Measurements from ENCODE around the gene ADAM10. TPM values are rescaled to one million over a fixed set of nuclear protein-coding genes. Genes with fewer than 3 reads are reported as not detected.
"Not testable (repeated sequence)": the region's sequence is repeated elsewhere in the genome, so short reads cannot be mapped to it uniquely, and the experiment has no call there.

ADAM10 gene
- total RNA-seq, 4 donors from 2014 or later: 45.1 to 57.0 (median 52.5) TPM

- H3K27me3 ChIP-seq: no peaks in the 10 kb centered on the region
- H3K9me3 ChIP-seq: no peaks in the 10 kb centered on the region
- WGBS: 73% methylated on average over 4 of the region's 4 CpGs
- no peak for DNase-seq (ENCODE audit: low spot score in 2 of 2)
- H3K27ac ChIP-seq: peak overlapping the region; percentile 31
- no peak overlapping the region for H3K4me3 ChIP-seq
- TF ChIP-seq POLR2AphosphoS5 (IDR thresholded peaks at IDR 0.05) (no peak), POLR2A (IDR thresholded peaks at IDR 0.05) (no peak), CTCF (IDR thresholded peaks at IDR 0.05) (no peak)
- H3K4me1 ChIP-seq: peaks cover 4% of the 10 kb centered on the region
- H3K36me3 ChIP-seq: peaks cover 4% of the 10 kb centered on the region
Observed at GRCh38 chr15:58604455-58604923, 145.0 kb downstream of the ADAM10 start.

- H3K4me3 ChIP-seq; H3K36me3 ChIP-seq; DNase-seq (ENCODE audit: low spot score in 2 of 2); H3K9me3 ChIP-seq; H3K27me3 ChIP-seq; H3K27ac ChIP-seq; H3K4me1 ChIP-seq: not testable (repeated sequence)
- WGBS: 87% methylated on average over 8 of the region's 8 CpGs
Observed at GRCh38 chr15:58603927-58604326, 145.6 kb downstream of the ADAM10 start.

DNA sequence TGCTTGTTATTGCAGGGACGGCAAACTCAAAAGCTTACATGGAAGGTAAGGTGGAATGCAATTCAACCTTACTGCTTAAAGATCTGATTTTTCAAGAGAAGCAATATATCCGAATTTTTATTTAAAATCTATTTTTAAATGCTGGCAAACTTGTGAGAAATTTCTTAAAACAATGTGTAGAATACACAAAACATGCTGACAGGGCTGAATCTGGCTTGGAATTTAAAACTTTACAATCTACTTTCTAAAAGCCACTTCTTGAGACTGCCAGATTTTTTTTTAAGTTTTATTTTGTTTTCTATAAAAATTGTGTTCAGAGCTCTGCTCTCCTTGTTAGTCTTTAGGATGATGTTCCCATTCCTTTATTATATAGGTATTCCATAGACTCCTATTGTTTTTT, 146.7 kb downstream of the ADAM10 start:
- no peaks in the 10 kb centered on the region for H3K9me3 ChIP-seq
- peaks cover 4% of the 10 kb centered on the region for H3K4me1 ChIP-seq
- TF ChIP-seq CTCF (IDR thresholded peaks at IDR 0.05) (no peak), POLR2A (IDR thresholded peaks at IDR 0.05) (no peak), POLR2AphosphoS5 (IDR thresholded peaks at IDR 0.05) (no peak), EP300 (IDR thresholded peaks at IDR 0.05) (no peak)
- 79% methylated on average over 2 of the region's 2 CpGs for WGBS
- H3K27me3 ChIP-seq: no peaks in the 10 kb centered on the region
- DNase-seq (ENCODE audit: low spot score in 2 of 2): no peak
- H3K36me3 ChIP-seq: peaks cover 4% of the 10 kb centered on the region
- no peak overlapping the region for H3K27ac ChIP-seq
- no peak overlapping the region for H3K4me3 ChIP-seq

DNA sequence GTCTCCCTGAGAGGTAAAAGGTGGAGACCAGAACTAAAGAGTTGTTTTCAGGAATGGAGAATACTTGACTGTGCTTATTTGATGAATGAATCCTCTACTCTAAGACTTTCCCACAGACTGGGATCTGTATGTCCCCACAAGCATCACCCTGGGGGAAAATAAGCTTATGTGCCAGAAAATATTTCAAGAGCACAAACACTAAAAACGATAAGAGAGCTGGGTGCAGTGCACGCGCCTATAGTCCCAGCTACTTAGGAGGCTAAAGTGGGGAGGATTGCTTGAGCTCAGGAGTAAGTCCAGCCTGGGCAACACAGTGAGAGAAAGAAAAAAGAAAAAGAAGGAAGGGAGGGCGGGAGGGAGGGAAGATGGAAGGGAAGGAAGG, 150.7 kb downstream of the ADAM10 start:
- peaks cover 11% of the 10 kb centered on the region for H3K36me3 ChIP-seq

DNA sequence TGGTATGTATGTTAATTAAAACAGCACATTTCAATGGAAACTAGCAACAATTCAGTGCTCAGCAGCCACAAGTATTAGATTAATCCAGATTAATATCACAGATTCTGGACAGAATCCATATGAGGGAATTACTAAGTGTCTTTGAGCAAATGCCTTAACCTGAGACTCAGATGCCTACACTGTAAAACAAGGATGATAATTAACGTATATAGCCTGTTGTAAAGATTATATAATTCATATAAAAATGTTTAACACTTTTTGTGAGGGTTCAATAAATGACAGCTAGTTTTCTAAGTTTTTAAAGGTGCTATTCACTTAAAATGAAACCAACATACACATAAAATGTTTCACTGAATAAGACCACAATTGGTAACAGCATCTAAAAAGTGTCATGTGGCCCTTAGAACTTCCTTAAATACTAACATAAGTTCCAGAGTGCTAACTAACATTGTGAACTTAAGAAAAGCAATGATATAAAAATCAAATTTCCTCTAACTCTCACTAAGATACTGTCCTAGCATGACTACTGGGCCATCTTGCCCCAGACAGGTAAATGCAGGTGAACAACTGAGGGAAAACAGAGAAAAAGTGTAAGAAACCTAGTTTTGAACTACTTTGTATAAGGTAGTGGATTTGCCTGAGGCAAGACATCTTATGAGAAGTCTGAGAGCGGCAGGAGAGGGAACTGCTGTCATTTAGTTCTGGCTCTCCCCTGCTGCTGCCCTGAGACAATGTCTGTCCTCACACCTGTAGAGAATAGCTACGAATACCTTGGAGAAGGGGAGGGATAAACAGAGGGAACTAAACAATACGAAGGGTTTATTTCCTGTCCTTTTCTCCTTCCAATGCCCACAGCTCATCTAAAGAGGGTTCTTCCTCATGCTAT, 151.3 kb downstream of the ADAM10 start:
- no peak overlapping the region for H3K4me3 ChIP-seq
- H3K27me3 ChIP-seq: no peaks in the 10 kb centered on the region
- no peaks in the 10 kb centered on the region for H3K9me3 ChIP-seq
- no peak overlapping the region for H3K27ac ChIP-seq
- no peaks in the 10 kb centered on the region for H3K4me1 ChIP-seq
- no peak for DNase-seq (ENCODE audit: low spot score in 2 of 2)
- WGBS: 82% methylated on average over 4 of the region's 4 CpGs
- H3K36me3 ChIP-seq: peaks cover 11% of the 10 kb centered on the region
- TF ChIP-seq CTCF (IDR thresholded peaks at IDR 0.05): no peak
- no peak for TF ChIP-seq POLR2A (IDR thresholded peaks at IDR 0.05)
- TF ChIP-seq POLR2AphosphoS5 (IDR thresholded peaks at IDR 0.05): no peak
- TF ChIP-seq EP300 (IDR thresholded peaks at IDR 0.05): no peak

More for the DNA sequence above, 150.7 kb downstream of the ADAM10 start:
- Histone ChIP-seq H3K9me3 (no peaks in the 10 kb centered on the region), H3K4me1 (peaks cover under 1% of the 10 kb centered on the region), H3K27ac (no peak overlapping the region), H3K27me3 (no peaks in the 10 kb centered on the region), H3K4me3 (no peak overlapping the region)
- TF ChIP-seq EP300 (IDR thresholded peaks at IDR 0.05) (no peak), POLR2A (IDR thresholded peaks at IDR 0.05) (no peak), POLR2AphosphoS5 (IDR thresholded peaks at IDR 0.05) (no peak), CTCF (IDR thresholded peaks at IDR 0.05) (no peak)
- 96% methylated on average over 4 of the region's 4 CpGs for WGBS
- no peak for DNase-seq (ENCODE audit: low spot score in 2 of 2)
